ENCODE measurements around the gene CNPY3. TPM values are rescaled to one million over a fixed set of nuclear protein-coding genes. Genes with fewer than 3 reads are reported as not detected.
"Not testable (repeated sequence)": the region's sequence is repeated elsewhere in the genome, so short reads cannot be mapped to it uniquely, and the experiment has no call there.

Gene CNPY3
- total RNA-seq, 4 donors from 2014 or later: 10.3 to 24.4 (median 21.0) TPM

DNA sequence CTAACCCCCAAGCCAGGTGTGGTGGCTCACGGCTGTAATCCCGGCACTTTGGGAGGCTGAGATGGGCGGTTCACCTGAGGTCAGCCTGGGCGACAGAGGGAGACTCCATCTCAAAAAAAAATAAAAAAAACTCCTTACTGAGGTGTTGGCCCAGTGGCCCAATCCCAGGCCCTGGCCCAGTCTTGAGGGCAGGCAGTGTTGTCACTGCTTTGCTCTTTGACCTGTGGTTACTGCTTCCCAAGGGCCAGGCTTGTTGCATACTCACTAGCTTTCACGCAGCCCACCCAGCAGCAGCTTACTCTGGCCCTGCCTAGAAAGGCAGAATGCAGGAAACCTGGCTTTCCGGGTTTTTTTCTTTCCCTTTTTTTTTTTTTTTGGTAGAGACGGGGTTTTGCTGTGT, 13.2 kb downstream of the CNPY3 start:
- TF ChIP-seq POLR2A (IDR thresholded peaks at IDR 0.05) (no peak), EP300 (IDR thresholded peaks at IDR 0.05; ENCODE audit: low read depth) (no peak), POLR2AphosphoS5 (IDR thresholded peaks at IDR 0.05) (no peak)
- TF ChIP-seq, protein P1, sequence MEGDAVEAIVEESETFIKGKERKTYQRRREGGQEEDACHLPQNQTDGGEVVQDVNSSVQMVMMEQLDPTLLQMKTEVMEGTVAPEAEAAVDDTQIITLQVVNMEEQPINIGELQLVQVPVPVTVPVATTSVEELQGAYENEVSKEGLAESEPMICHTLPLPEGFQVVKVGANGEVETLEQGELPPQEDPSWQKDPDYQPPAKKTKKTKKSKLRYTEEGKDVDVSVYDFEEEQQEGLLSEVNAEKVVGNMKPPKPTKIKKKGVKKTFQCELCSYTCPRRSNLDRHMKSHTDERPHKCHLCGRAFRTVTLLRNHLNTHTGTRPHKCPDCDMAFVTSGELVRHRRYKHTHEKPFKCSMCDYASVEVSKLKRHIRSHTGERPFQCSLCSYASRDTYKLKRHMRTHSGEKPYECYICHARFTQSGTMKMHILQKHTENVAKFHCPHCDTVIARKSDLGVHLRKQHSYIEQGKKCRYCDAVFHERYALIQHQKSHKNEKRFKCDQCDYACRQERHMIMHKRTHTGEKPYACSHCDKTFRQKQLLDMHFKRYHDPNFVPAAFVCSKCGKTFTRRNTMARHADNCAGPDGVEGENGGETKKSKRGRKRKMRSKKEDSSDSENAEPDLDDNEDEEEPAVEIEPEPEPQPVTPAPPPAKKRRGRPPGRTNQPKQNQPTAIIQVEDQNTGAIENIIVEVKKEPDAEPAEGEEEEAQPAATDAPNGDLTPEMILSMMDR (IDR thresholded peaks at IDR 0.05): no peak
- WGBS, 2 donors (ENCODE audit: low coverage in 1 of 2): 71 to 88% methylated on average over 2 to 7 of the region's 7 CpGs
- intact Hi-C loops (cut with DNase I; ENCODE audit: low total_unique reads) (no loop called here), in situ Hi-C loops (cut with MboI; ENCODE audit: low pct_ligation_motif_present in 1 of 4, low pct_unique_long_range_greater_than_20kb in 1 of 4, low sequenced_read_pairs in 3 of 4) (no loop called here)
- no peaks in the 10 kb centered on the region for H3K4me1 ChIP-seq
- DNase-seq: no peak
- H3K4me3 ChIP-seq: no peak overlapping the region
- peaks cover 0 to 8% (median 3%) of the 10 kb centered on the region in 4 donors for H3K36me3 ChIP-seq
- no peaks in the 10 kb centered on the region for H3K9me3 ChIP-seq
- H3K27ac ChIP-seq: no peak overlapping the region
- H3K27me3 ChIP-seq: no peaks in the 10 kb centered on the region

DNA sequence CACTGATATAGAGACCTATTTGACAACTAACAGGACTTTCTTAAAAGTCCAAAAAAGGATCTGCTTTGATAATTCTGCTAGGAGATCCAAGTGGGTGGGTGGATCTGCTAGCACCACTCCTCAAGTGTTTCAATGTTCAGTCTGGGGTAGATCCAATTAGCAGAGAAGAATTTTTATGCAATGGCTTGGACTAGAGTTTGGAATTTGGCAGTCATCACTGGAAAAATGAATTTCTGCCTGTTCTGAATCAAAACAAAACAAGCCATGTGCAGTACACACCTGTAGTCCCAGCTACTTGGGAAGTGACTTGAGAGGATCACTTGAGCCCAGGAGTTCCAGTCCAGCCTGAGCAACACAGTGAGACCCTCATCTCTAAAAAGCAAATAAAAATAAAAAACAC, 18.7 kb downstream of the CNPY3 start:
- DNase-seq: no peak
- Histone ChIP-seq H3K9me3 (no peaks in the 10 kb centered on the region), H3K27me3 (no peaks in the 10 kb centered on the region), H3K4me3 (no peak overlapping the region), H3K4me1 (no peaks in the 10 kb centered on the region), H3K36me3 (peaks cover 0 to 3% (median 0%) of the 10 kb centered on the region in 4 donors), H3K27ac (no peak overlapping the region)
- no peak for TF ChIP-seq POLR2AphosphoS5 (IDR thresholded peaks at IDR 0.05)
- TF ChIP-seq EP300 (IDR thresholded peaks at IDR 0.05; ENCODE audit: low read depth): no peak
- no peak for TF ChIP-seq POLR2A (IDR thresholded peaks at IDR 0.05)
- TF ChIP-seq, protein P1 (IDR thresholded peaks at IDR 0.05): no peak
- in situ Hi-C loops (cut with MboI; ENCODE audit: low pct_ligation_motif_present in 1 of 4, low pct_unique_long_range_greater_than_20kb in 1 of 4, low sequenced_read_pairs in 3 of 4) (no loop called here), intact Hi-C loops (cut with DNase I; ENCODE audit: low total_unique reads) (no loop called here)

DNA sequence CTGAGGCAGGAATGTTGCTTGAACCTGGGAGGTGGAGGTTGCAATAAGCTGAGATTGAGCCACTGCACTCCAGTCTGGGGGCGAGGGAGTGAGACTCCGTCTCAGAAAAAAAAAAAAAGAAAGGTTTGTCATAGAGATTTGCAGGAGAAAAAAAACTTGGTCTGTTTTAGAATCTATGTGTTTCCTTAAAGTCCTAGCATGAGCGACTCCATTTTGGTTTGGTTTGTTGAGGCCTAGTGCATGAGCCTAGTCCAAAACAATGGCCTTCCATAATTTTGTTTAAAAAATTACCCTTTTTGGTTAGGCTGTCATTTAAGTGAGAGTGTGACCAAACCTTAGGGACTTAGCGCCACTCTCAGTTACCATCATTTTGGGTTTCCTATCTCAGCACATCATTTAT, 23.1 kb downstream of the CNPY3 start:
- intact Hi-C loops (cut with DNase I; ENCODE audit: low total_unique reads): no loop called here
- Histone ChIP-seq H3K4me3 (no peak overlapping the region), H3K36me3 (no peaks in the 10 kb centered on the region), H3K4me1 (no peaks in the 10 kb centered on the region), H3K27me3 (no peaks in the 10 kb centered on the region), H3K9me3 (no peaks in the 10 kb centered on the region), H3K27ac (no peak overlapping the region)
- TF ChIP-seq POLR2AphosphoS5 (IDR thresholded peaks at IDR 0.05): no peak
- TF ChIP-seq, protein P1 (IDR thresholded peaks at IDR 0.05): no peak
- TF ChIP-seq EP300 (IDR thresholded peaks at IDR 0.05; ENCODE audit: low read depth): no peak
- TF ChIP-seq POLR2A (IDR thresholded peaks at IDR 0.05): no peak
- in situ Hi-C loops (cut with MboI; ENCODE audit: low pct_ligation_motif_present in 1 of 4, low pct_unique_long_range_greater_than_20kb in 1 of 4, low sequenced_read_pairs in 3 of 4): no loop called here
- 93 to 95% methylated on average over 4 of the region's 4 CpGs for WGBS, 2 donors (ENCODE audit: low coverage in 1 of 2)
- no peak for DNase-seq

DNA sequence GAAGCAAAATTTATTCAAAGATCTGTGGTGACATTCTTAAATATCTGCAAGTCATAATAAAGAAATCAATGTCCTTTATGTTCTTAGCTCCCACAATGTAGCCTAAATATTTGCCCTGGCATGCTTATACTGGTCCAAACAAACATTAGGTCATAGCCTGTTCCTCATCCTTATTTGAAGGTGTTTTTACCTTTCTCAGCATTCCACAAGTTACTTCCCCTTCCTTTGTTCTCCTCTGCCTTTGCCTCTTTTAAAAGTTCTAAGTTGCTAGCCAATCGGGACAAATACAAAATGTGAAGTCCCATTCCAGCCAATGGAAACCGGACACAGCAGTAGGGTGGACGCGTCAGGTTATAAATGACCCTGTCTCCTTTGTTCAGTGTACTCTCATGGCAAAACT, 25.1 kb downstream of the CNPY3 start:
- intact Hi-C loops (cut with DNase I; ENCODE audit: low total_unique reads); in situ Hi-C loops (cut with MboI; ENCODE audit: low pct_ligation_motif_present in 1 of 4, low pct_unique_long_range_greater_than_20kb in 1 of 4, low sequenced_read_pairs in 3 of 4); H3K4me3 ChIP-seq; H3K9me3 ChIP-seq; H3K27me3 ChIP-seq; H3K27ac ChIP-seq; H3K4me1 ChIP-seq; H3K36me3 ChIP-seq; DNase-seq: not testable (repeated sequence)
- 85% methylated on average over 4 of the region's 4 CpGs; no CpG with 5 or more reads in 1 of the 2 donors for WGBS, 2 donors (ENCODE audit: low coverage in 1 of 2)

DNA sequence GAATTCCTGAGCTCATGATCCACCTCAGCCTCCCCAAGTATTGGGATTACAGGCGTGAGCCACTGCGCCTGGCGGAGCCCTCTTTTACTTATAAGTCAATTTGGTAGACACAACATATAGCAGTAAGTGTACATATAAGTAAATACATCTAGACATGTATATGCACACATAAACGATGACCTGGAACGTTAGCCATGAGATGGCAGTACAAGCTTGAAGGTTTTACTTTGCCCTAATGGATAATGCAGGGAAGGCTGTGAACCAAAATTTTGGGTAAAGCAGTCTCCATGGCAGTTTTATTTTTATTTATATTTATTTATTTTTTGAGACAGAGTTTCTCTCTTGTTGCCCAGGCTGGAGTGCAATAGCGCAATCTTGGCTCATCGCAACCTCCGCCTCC, 28.8 kb downstream of the CNPY3 start:
- in situ Hi-C loops (cut with MboI; ENCODE audit: low pct_ligation_motif_present in 1 of 4, low pct_unique_long_range_greater_than_20kb in 1 of 4, low sequenced_read_pairs in 3 of 4): no loop called here
- H3K27me3 ChIP-seq: no peaks in the 10 kb centered on the region

More for the DNA sequence above, 28.8 kb downstream of the CNPY3 start:
- H3K36me3 ChIP-seq: no peaks in the 10 kb centered on the region
- WGBS, 2 donors (ENCODE audit: low coverage in 1 of 2): 83 to 88% methylated on average over 7 to 8 of the region's 8 CpGs
- H3K27ac ChIP-seq: no peak overlapping the region
- H3K4me1 ChIP-seq: peaks cover 8 to 17% (median 13%) of the 10 kb centered on the region in 4 donors
- no peaks in the 10 kb centered on the region for H3K9me3 ChIP-seq
- TF ChIP-seq EP300 (IDR thresholded peaks at IDR 0.05; ENCODE audit: low read depth): no peak
- TF ChIP-seq POLR2AphosphoS5 (IDR thresholded peaks at IDR 0.05): no peak
- TF ChIP-seq, protein P1 (IDR thresholded peaks at IDR 0.05): no peak
- no peak for TF ChIP-seq POLR2A (IDR thresholded peaks at IDR 0.05)
- DNase-seq: no peak
- intact Hi-C loops (cut with DNase I; ENCODE audit: low total_unique reads): no loop called here
- no peak overlapping the region for H3K4me3 ChIP-seq

All from transverse colon (tissue), 4 donors.